WTC11 (cell line): Measurements from ENCODE around the gene IFT52.

Experiments
- CTCF ChIP-seq: fragments of 200-600 bp; IDR thresholded peaks from 2 replicates; pipeline ENCODE4 v1.8.0; 2022; ENCODE audit warnings: antibody characterized with exemption
- ELF4 ChIP-seq: sonication (generic); formaldehyde crosslinking; IDR thresholded peaks from 2 replicates; pipeline ENCODE4 v1.8.1; 2022; ENCODE audit warnings: low read depth, mild to moderate bottlenecking, moderate library complexity, missing genetic modification reagents
- JUN ChIP-seq: sonication (generic); formaldehyde crosslinking; IDR thresholded peaks from 2 replicates; pipeline ENCODE4 v1.8.0; 2023; ENCODE audit warnings: mild to moderate bottlenecking, missing genetic modification reagents
- MAX ChIP-seq: sonication (generic); formaldehyde crosslinking; IDR thresholded peaks from 2 replicates; pipeline ENCODE4 v1.8.0; 2022; ENCODE audit warnings: mild to moderate bottlenecking, missing genetic modification reagents
- NR2C2 ChIP-seq: sonication (generic); formaldehyde crosslinking; IDR thresholded peaks from 2 replicates; pipeline ENCODE4 v1.8.0; 2022; ENCODE audit warnings: mild to moderate bottlenecking, missing genetic modification reagents
- NR3C1 ChIP-seq: sonication (generic); formaldehyde crosslinking; conservative IDR thresholded peaks from 2 replicates; pipeline ENCODE4 v1.8.1; 2023; ENCODE audit warnings: low read depth, mild to moderate bottlenecking, missing genetic modification reagents
- PREB ChIP-seq: sonication (generic); formaldehyde crosslinking; IDR thresholded peaks from 2 replicates; pipeline ENCODE4 v1.8.1; 2022; ENCODE audit warnings: mild to moderate bottlenecking, missing genetic modification reagents, moderate library complexity, borderline replicate concordance
- SP1 ChIP-seq: sonication (generic); formaldehyde crosslinking; conservative IDR thresholded peaks from 2 replicates; pipeline ENCODE4 v1.8.1; 2022; ENCODE audit warnings: missing genetic modification reagents
- STAT6 ChIP-seq: sonication (generic); formaldehyde crosslinking; conservative IDR thresholded peaks from 2 replicates; pipeline ENCODE4 v1.8.1; 2023; ENCODE audit warnings: mild to moderate bottlenecking, low read depth, missing genetic modification reagents, moderate library complexity
- TEAD1 ChIP-seq: sonication (generic); formaldehyde crosslinking; IDR thresholded peaks from 2 replicates; pipeline ENCODE4 v1.8.0; 2022; ENCODE audit warnings: mild to moderate bottlenecking, missing genetic modification reagents
- USF1 ChIP-seq: sonication (generic); formaldehyde crosslinking; IDR thresholded peaks from 2 replicates; pipeline ENCODE4 v1.8.0; 2022; ENCODE audit warnings: mild to moderate bottlenecking, missing genetic modification reagents
- ZNF416 ChIP-seq: fragments of 250-450 bp; sonication (Bioruptor Pico); IDR thresholded peaks from 2 replicates; pipeline ENCODE4 v1.9.0; 2021; ENCODE audit warnings: mild to moderate bottlenecking, inconsistent platforms
- ZNF532 ChIP-seq: fragments of 250-450 bp; sonication (Bioruptor Pico); IDR thresholded peaks from 2 replicates; pipeline ENCODE4 v1.9.0; 2021; ENCODE audit warnings: mild to moderate bottlenecking, borderline replicate concordance

GRCh38 chr20:43563429-43563828 is 27.3 kb upstream of the IFT52 start:
- TF ChIP-seq ZNF416 (no peak), CTCF (no peak), USF1 (CRISPR knock-in tag) (no peak), TEAD1 (no peak), PREB (CRISPR knock-in tag) (no peak), STAT6 (CRISPR knock-in tag) (no peak), ZNF532 (CRISPR knock-in tag) (no peak), SP1 (CRISPR knock-in tag) (no peak), NR2C2 (no peak), NR3C1 (no peak), MAX (CRISPR knock-in tag) (no peak), ELF4 (CRISPR knock-in tag) (no peak), JUN (CRISPR knock-in tag) (no peak)
